Astrocyte of the hippocampus (primary cell): Measurements from ENCODE around the gene OR5B21.

Experiments used
- DNase-seq: peaks from one replicate; pipeline ENCODE4 v3.0.0; 2011; ENCODE audit warnings: low read depth, low spot score

Gene OR5B21

GRCh38 chr11:58508005-58508404, at the start of gene OR5B21:
Gene OR5B21, minus strand, starts transcription at chr11:58508105. Its CDS starts 0 bp downstream, at chr11:58508105.
- DNase-seq, result no peak

- no peak for DNase-seq
Observed at GRCh38 chr11:58549644-58550043, 41.7 kb upstream of the OR5B21 start.

- no peak for DNase-seq
Observed at GRCh38 chr11:58546841-58547240, 38.9 kb upstream of the OR5B21 start.

- DNase-seq, result no peak
Observed at GRCh38 chr11:58531865-58532341, 24.0 kb upstream of the OR5B21 start.

- DNase-seq, result no peak
Observed at GRCh38 chr11:58530236-58530635, 22.3 kb upstream of the OR5B21 start.

- no peak for DNase-seq
Observed at GRCh38 chr11:58527429-58527828, 19.5 kb upstream of the OR5B21 start.

GRCh38 chr11:58526721-58527120, 18.8 kb upstream of the OR5B21 start:
- DNase-seq, result no peak

- no peak for DNase-seq
Observed at GRCh38 chr11:58525037-58525614, 17.2 kb upstream of the OR5B21 start.

- DNase-seq, result peak; percentile 88
Observed at GRCh38 chr11:58524232-58525036, 16.5 kb upstream of the OR5B21 start.

GRCh38 chr11:58513747-58514367, 6.0 kb upstream of the OR5B21 start:
- peak; percentile 75 for DNase-seq

GRCh38 chr11:58511636-58512035, 3.7 kb upstream of the OR5B21 start:
- no peak for DNase-seq

GRCh38 chr11:58509748-58510147, 1.8 kb upstream of the OR5B21 start:
- DNase-seq, result no peak

- DNase-seq, result no peak
Observed at GRCh38 chr11:58508814-58509213, 909 bp upstream of the OR5B21 start.

- DNase-seq, result no peak
Observed at GRCh38 chr11:58507355-58507754, 550 bp downstream of the OR5B21 start.

GRCh38 chr11:58506935-58507334, 970 bp downstream of the OR5B21 start:
- DNase-seq, result no peak

- DNase-seq, result no peak
Observed at GRCh38 chr11:58505849-58506248, 2.1 kb downstream of the OR5B21 start.

- DNase-seq, result no peak
Observed at GRCh38 chr11:58504232-58504631, 3.7 kb downstream of the OR5B21 start.

GRCh38 chr11:58503361-58503856, 4.5 kb downstream of the OR5B21 start:
- DNase-seq, result no peak

- DNase-seq, result no peak
Observed at GRCh38 chr11:58502004-58502403, 5.9 kb downstream of the OR5B21 start.

GRCh38 chr11:58498464-58498863, 9.4 kb downstream of the OR5B21 start:
- no peak for DNase-seq

GRCh38 chr11:58497951-58498350, 10.0 kb downstream of the OR5B21 start:
- no peak for DNase-seq

GRCh38 chr11:58495906-58496305, 12.0 kb downstream of the OR5B21 start:
- no peak for DNase-seq

- no peak for DNase-seq
Observed at GRCh38 chr11:58494101-58494500, 13.8 kb downstream of the OR5B21 start.
